Heart left ventricle (tissue), 13 donors: ENCODE results near the gene MAST3.

Experiments used
- CTCF ChIP-seq, 12 donors: fragments of 200-600 bp; sonication (generic) in 4 of 12; IDR thresholded peaks; one replicate each; pipeline versions ENCODE4 v1.5.0 to v1.8.0; 2018 to 2022; ENCODE audit warnings: antibody characterized with exemption in 12 of 12, mild to moderate bottlenecking in 5 of 12
- POLR2A ChIP-seq, 2 donors: fragments of 450-650 bp; IDR thresholded peaks; one replicate each; pipeline ENCODE4 v1.6.1; 2017; ENCODE audit warnings: antibody characterized with exemption in 2 of 2, mild to moderate bottlenecking in 2 of 2, moderate library complexity in 2 of 2
- donor health status: ischemic (EF 13 %, LVEDD 7.1; RV severe dilation, severe dysfunction).
- donor health status: DM: no; HTN: yes; CAD: no.
- donor health status: DM: no; HTN: no; CAD: no.
- donor health status: ischemic (EF 25% LVEDD 6.9; RV normal size, moderate dysfunction).
- donor health status: ischemic (EF 25% LVEDD 5.7; RV mildly dilated, moderate dysfunction).
- donor health status: ischemic (EF 35%, LVEDD 5.7; RV mildly dilated, moderate dysfunction).
- donor health status: nonischemic (EF 11% LVEDD 7.7; RV severe dilation, severe dysfunction).
- donor health status: DM: yes; HTN: yes; CAD: no.
- donor health status: PGD.
- donor health status: ischemic (EF 29% LVEDD 5.4; RV normal size, mild dysfunction).
- donor health status: nonischemic (EF 23%, LVEDD 6.1; RV moderate dilation, normal function).

DNA sequence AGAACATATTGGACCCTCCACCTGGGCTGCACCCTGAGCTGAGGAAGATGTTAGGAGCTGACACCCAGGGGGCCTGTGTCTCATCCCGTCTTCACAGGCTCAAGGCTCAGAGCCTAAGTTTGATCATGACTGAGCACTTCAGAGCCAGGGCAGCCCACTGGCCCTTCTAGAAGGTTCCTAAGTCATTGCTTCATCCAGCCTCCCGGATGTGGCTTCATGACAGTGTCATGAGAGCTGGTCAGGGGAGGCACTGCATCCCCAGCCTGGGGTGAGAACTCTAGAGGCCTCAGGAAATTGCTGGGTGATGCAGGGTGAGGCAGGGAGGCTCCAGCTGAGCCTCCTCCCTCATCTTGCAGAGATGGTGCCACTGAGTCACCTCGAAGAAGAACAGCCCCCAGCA is 30.5 kb downstream of the MAST3 start:
- TF ChIP-seq CTCF (IDR thresholded peaks at IDR 0.05), result no peak
- TF ChIP-seq POLR2A (IDR thresholded peaks at IDR 0.05), result no peak
